Measurements from ENCODE around the gene WDR59.

GRCh38 chr16:74896389-74897370 is 88.2 kb downstream of the WDR59 start:
- TF ChIP-seq, protein P1, sequence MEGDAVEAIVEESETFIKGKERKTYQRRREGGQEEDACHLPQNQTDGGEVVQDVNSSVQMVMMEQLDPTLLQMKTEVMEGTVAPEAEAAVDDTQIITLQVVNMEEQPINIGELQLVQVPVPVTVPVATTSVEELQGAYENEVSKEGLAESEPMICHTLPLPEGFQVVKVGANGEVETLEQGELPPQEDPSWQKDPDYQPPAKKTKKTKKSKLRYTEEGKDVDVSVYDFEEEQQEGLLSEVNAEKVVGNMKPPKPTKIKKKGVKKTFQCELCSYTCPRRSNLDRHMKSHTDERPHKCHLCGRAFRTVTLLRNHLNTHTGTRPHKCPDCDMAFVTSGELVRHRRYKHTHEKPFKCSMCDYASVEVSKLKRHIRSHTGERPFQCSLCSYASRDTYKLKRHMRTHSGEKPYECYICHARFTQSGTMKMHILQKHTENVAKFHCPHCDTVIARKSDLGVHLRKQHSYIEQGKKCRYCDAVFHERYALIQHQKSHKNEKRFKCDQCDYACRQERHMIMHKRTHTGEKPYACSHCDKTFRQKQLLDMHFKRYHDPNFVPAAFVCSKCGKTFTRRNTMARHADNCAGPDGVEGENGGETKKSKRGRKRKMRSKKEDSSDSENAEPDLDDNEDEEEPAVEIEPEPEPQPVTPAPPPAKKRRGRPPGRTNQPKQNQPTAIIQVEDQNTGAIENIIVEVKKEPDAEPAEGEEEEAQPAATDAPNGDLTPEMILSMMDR (IDR thresholded peaks at IDR 0.05): no peak
- TF ChIP-seq POLR2A (IDR thresholded peaks at IDR 0.05) (no peak), EP300 (IDR thresholded peaks at IDR 0.05; ENCODE audit: low read depth) (no peak), POLR2AphosphoS5 (IDR thresholded peaks at IDR 0.05) (no peak)

All from transverse colon (tissue), 4 donors.